HepG2 (cell line): ENCODE measurements around the gene SHC1. TPM values are rescaled to one million over a fixed set of nuclear protein-coding genes. Genes with fewer than 3 reads are reported as not detected.

Experiments
- ARNTL ChIP-seq: sonication (generic); formaldehyde crosslinking; IDR thresholded peaks from 2 replicates; pipeline ENCODE4 v1.4.0; 2020; ENCODE audit warnings: mild to moderate bottlenecking, missing genetic modification reagents
- CERS6 ChIP-seq: sonication (generic); formaldehyde crosslinking; IDR thresholded peaks from 2 replicates; pipeline ENCODE4 v1.5.0; 2020; ENCODE audit warnings: missing genetic modification reagents
- CHCHD3 ChIP-seq: sonication (generic); formaldehyde crosslinking; IDR thresholded peaks from 2 replicates; pipeline ENCODE4 v1.8.0; 2022; ENCODE audit warnings: mild to moderate bottlenecking, missing genetic modification reagents, moderate library complexity
- EEA1 ChIP-seq: sonication (generic); formaldehyde crosslinking; IDR thresholded peaks from 2 replicates; pipeline ENCODE4 v1.5.1; 2020; ENCODE audit warnings: mild to moderate bottlenecking, missing genetic modification reagents, borderline replicate concordance
- ETV6 ChIP-seq: sonication (generic); formaldehyde crosslinking; conservative IDR thresholded peaks from 2 replicates; pipeline ENCODE4 v1.4.0; 2020; ENCODE audit warnings: missing genetic modification reagents
- FOXK1 ChIP-seq: sonication (generic); formaldehyde crosslinking; IDR thresholded peaks from 2 replicates; pipeline ENCODE4 v1.4.0; 2020; ENCODE audit warnings: low read depth, missing genetic modification reagents, borderline replicate concordance
- GTF2F1 ChIP-seq: fragments of 150-350 bp; IDR thresholded peaks from 2 replicates; pipeline ENCODE4 v1.6.1; 2014; ENCODE audit warnings: low read length
- HDAC2 ChIP-seq: sonication (generic); formaldehyde crosslinking; IDR thresholded peaks from 2 replicates; pipeline ENCODE4 v1.4.0; 2020; ENCODE audit warnings: missing genetic modification reagents
- HMG20B ChIP-seq: conservative IDR thresholded peaks from 2 replicates; pipeline ENCODE4 v1.6.1; 2016; ENCODE audit warnings: missing genetic modification reagents, missing compliant biosample characterization
- IRF2 ChIP-seq: IDR thresholded peaks from 2 replicates; pipeline ENCODE4 v1.6.1; 2018; ENCODE audit warnings: missing genetic modification reagents, missing compliant biosample characterization
- MLLT10 ChIP-seq: sonication (generic); formaldehyde crosslinking; IDR thresholded peaks from 2 replicates; pipeline ENCODE4 v1.4.0; 2020; ENCODE audit warnings: missing genetic modification reagents
- NCOR1 ChIP-seq: fragments of 200-600 bp; sonication (generic); IDR thresholded peaks from 2 replicates; pipeline ENCODE4 v1.7.0; 2017; ENCODE audit warnings: antibody characterized with exemption, low read length, borderline replicate concordance
- REST ChIP-seq, 2 experiments: IDR thresholded peaks; 2 replicates each; pipeline ENCODE4 v1.6.1; 2011 to 2012; ENCODE audit warnings: low read length in 2 of 2, borderline replicate concordance in 1 of 2, low read depth in 1 of 2, mild to moderate bottlenecking in 1 of 2, moderate library complexity in 1 of 2
- SKI ChIP-seq: fragments of 450-650 bp; IDR thresholded peaks from one replicate; pipeline ENCODE4 v1.6.1; 2018; ENCODE audit warnings: mild to moderate bottlenecking; ENCODE audit not compliant: partially characterized antibody
- TAF1 ChIP-seq: sonication (generic); formaldehyde crosslinking; IDR thresholded peaks from 2 replicates; pipeline ENCODE4 v1.4.0; 2020; ENCODE audit warnings: missing genetic modification reagents
- TEF ChIP-seq: sonication (generic); formaldehyde crosslinking; IDR thresholded peaks from 2 replicates; pipeline ENCODE4 v1.5.0; 2020; ENCODE audit warnings: missing genetic modification reagents
- XBP1 ChIP-seq: sonication (generic); formaldehyde crosslinking; IDR thresholded peaks from 2 replicates; pipeline ENCODE4 v1.5.0; 2020; ENCODE audit warnings: missing genetic modification reagents
- ZFP91 ChIP-seq: sonication (generic); formaldehyde crosslinking; IDR thresholded peaks from 2 replicates; pipeline ENCODE4 v1.9.0; 2022; ENCODE audit warnings: missing genetic modification reagents, mild to moderate bottlenecking, borderline replicate concordance
- ZNF251 ChIP-seq: sonication (generic); formaldehyde crosslinking; IDR thresholded peaks from 2 replicates; pipeline ENCODE4 v1.9.0; 2021; ENCODE audit warnings: mild to moderate bottlenecking, missing genetic modification reagents
- ZNF264 ChIP-seq: sonication (generic); formaldehyde crosslinking; IDR thresholded peaks from 2 replicates; pipeline ENCODE4 v1.4.0; 2020; ENCODE audit warnings: missing genetic modification reagents
- ZNF30 ChIP-seq: sonication (generic); formaldehyde crosslinking; IDR thresholded peaks from 2 replicates; pipeline ENCODE4 v1.5.0; 2020; ENCODE audit warnings: mild to moderate bottlenecking, missing genetic modification reagents
- ZNF572 ChIP-seq: sonication (generic); formaldehyde crosslinking; IDR thresholded peaks from 2 replicates; pipeline ENCODE4 v1.5.1; 2020; ENCODE audit warnings: mild to moderate bottlenecking, missing genetic modification reagents
- ZNF75D ChIP-seq: sonication (generic); formaldehyde crosslinking; IDR thresholded peaks from 2 replicates; pipeline ENCODE4 v1.8.1; 2023; ENCODE audit warnings: missing genetic modification reagents, mild to moderate bottlenecking, borderline replicate concordance
- ZNF850 ChIP-seq: sonication (generic); formaldehyde crosslinking; conservative IDR thresholded peaks from 2 replicates; pipeline ENCODE4 v1.9.0; 2021; ENCODE audit warnings: mild to moderate bottlenecking, missing genetic modification reagents
- polyA plus RNA-seq, 8 experiments: library from polyadenylated mRNA; depleted of rRNA in 3 of 8; stranded (reverse) in 7 of 8; unstranded in 1 of 8; fragments of >200 nt; fragmentation: Illumina TruSeq in 4 of 8; extraction: Trizol in 4 of 8; gene quantifications; 2 replicates each; pipeline versions ENCODE4 v1.2.1 to v1.2.3, GENCODE V29; 2011 to 2016; ENCODE audit warnings: low read depth in 4 of 8, missing spikeins in 1 of 8, mixed read lengths in 1 of 8; ENCODE audit not compliant: insufficient read depth in 1 of 8
- total RNA-seq, 5 experiments: library from RNA; depleted of rRNA; stranded (reverse); fragments of >200 nt; fragmentation: Illumina TruSeq; extraction: Trizol; gene quantifications; 2 replicates each; pipeline ENCODE4 v1.2.3, GENCODE V29; 2016; ENCODE audit warnings: low read depth in 1 of 5

SHC1 gene
- total and polyA plus RNA-seq, 2 of the 13 experiments (the other 11 are each of a cell fraction or from before 2014, with no cell fraction given) = 52.0 to 137 TPM

DNA sequence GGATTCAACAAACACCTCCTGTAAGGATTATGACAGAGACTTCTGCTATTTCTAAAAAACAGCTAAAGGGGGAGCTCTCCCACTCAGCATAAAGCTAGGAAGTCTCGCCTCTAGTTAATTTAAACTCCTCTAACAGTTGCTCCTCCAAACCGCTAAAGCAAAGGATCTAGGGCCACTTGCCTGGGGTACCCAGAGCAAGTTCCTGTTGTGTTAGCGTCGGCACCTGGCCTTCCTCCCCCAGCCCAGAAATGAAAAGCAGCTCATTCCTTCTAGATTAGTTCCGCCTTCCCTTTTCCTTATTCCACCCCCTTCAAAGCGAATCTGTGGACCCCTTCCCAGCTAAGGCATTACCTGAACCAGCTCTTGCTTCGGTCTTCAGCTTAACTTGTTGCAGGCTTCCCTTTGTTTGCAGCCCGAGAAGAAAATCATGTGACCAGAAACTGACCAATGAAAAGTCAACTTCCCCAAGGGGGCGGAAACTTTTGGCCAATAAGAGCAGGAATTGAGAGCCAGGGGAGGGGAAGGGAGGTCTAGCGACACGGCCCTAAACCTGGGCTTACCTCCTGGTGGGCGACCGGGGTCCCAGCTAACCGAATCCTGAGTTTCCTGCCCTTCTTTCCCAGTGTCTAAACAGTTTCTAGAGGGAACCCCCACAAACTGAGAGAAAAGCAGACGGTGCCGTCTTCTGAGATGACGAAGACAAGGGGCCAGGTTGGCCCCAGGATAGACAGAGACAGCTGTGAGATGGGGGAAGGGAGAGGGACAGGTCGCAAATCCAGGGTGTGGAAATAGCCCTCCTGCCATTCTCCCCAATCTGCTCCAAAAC is 14.6 kb downstream of the SHC1 start, which contains the start of gene PBXIP1 (continued):
- TF ChIP-seq ZNF251 (CRISPR knock-in tag) = no peak
- no peak for TF ChIP-seq EEA1 (CRISPR knock-in tag)
- TF ChIP-seq ZNF30 (CRISPR knock-in tag) = no peak
- 0 out of 2 replicates have a peak, but pooled peaks have one; percentile 21 for TF ChIP-seq FOXK1 (CRISPR knock-in tag)
- TF ChIP-seq GTF2F1 = no peak
- no peak for TF ChIP-seq SKI
- TF ChIP-seq ZNF572 = no peak
- TF ChIP-seq ZNF264 = 0 out of 2 replicates have a peak, but pooled peaks have one; percentile 8
- no peak for TF ChIP-seq ETV6 (CRISPR knock-in tag)
- TF ChIP-seq NCOR1 = no peak
- no peak for TF ChIP-seq MLLT10
- TF ChIP-seq CERS6 (CRISPR knock-in tag) = no peak
- TF ChIP-seq CHCHD3 (CRISPR knock-in tag) = no peak
- TF ChIP-seq XBP1 (CRISPR knock-in tag) = no peak
- no peak for TF ChIP-seq TEF (CRISPR knock-in tag)
- no peak for TF ChIP-seq HDAC2 (CRISPR knock-in tag)
- TF ChIP-seq TAF1 (CRISPR knock-in tag) = peak; percentile 51; the same call in 1 of the 2 replicates
- no peak for TF ChIP-seq ARNTL (CRISPR knock-in tag)
- TF ChIP-seq REST (IDR thresholded peaks at IDR 0.05; ENCODE audit: borderline replicate concordance in 1 of 2, low read depth in 1 of 2, low read length in 2 of 2) = no peak
- no peak for TF ChIP-seq HMG20B (CRISPR knock-in tag)
- peak; percentile 68; the same call in 1 of the 2 replicates for TF ChIP-seq ZFP91 (CRISPR knock-in tag)
- peak; percentile 47; the same call in 1 of the 2 replicates for TF ChIP-seq IRF2 (CRISPR knock-in tag)
- TF ChIP-seq ZNF75D = no peak
- TF ChIP-seq ZNF850 = no peak
